HepG2 (cell line): ENCODE measurements around the gene TSC1. TPM values are rescaled to one million over a fixed set of nuclear protein-coding genes. Genes with fewer than 3 reads are reported as not detected.
A peak's percentile ranks its signal among the peaks of the same experiment; 100 is the strongest.

Experiments
- ATAC-seq: fragments of 200-7000 bp; cut with Tn5 transposase; 3 replicates; pipeline ENCODE4 v1.9.1; 2020; ENCODE audit warnings: mild to moderate bottlenecking, moderate library complexity
- BruUV-seq: library from RNA; stranded (reverse); fragments of 400-500 nt; replicated peaks from 2 replicates; lab custom pipeline; 2021; lab: Mats Ljungman, UMichigan
- CTCF ChIA-PET: fragments of 300-600 bp; formaldehyde crosslinking; extraction: SDS; loops from one replicate; lab custom pipeline; 2021; ENCODE audit warnings: low total read pairs, inconsistent platforms, low intra/inter-chr PET ratio; lab: Yijun Ruan, JAX
- POLR2A ChIA-PET: fragments of 350-600 bp; sonication (Branson Sonifier 250); formaldehyde crosslinking; loops from one replicate; lab custom pipeline; 2020; ENCODE audit warnings: antibody characterized with exemption, inconsistent platforms; lab: Yijun Ruan, JAX
- DNase-seq: peaks from one replicate; pipeline ENCODE4 v3.0.0-alpha.2; 2015; ENCODE audit warnings: low spot score
- FAIRE-seq: peaks from 3 replicates; lab custom pipeline; 2011; peaks lifted over from hg19 to GRCh38; lab: Jason Lieb, UNC
- H2AFZ ChIP-seq: one replicate; pipeline ENCODE4 v1.6.1; 2011; ENCODE audit warnings: low read length, inconsistent platforms
- H3K27ac ChIP-seq: fragments of 300-600 bp; 3 replicates; pipeline ENCODE4 v1.8.0; 2011; ENCODE audit warnings: mixed run types, mild to moderate bottlenecking, mixed read lengths, low read length, inconsistent platforms; ENCODE audit not compliant: insufficient read depth; ENCODE audit errors: extremely low read length
- H3K27me3 ChIP-seq, 2 experiments: fragments of 200-600 bp in 1 of 2; 2 replicates in 1 of 2; 3 replicates in 1 of 2; pipeline versions ENCODE4 v1.6.0 to v1.8.0; 2011; ENCODE audit warnings: low read length in 2 of 2, mild to moderate bottlenecking in 2 of 2, moderate library complexity in 2 of 2, inconsistent platforms in 1 of 2; ENCODE audit not compliant: insufficient read depth in 2 of 2, control insufficient read depth in 1 of 2
- H3K36me3 ChIP-seq, 2 experiments: fragments of 200-600 bp in 1 of 2; replicated peaks in 1 of 2; 2 replicates in 1 of 2; 3 replicates in 1 of 2; pipeline versions ENCODE4 v1.5.1 to v1.8.0; 2011; ENCODE audit warnings: low read length in 2 of 2, inconsistent platforms in 1 of 2; ENCODE audit not compliant: insufficient read depth in 2 of 2, control insufficient read depth in 1 of 2
- H3K4me1 ChIP-seq: 2 replicates; pipeline ENCODE4 v1.5.1; 2012; ENCODE audit warnings: low read length, inconsistent platforms; ENCODE audit not compliant: insufficient read depth
- H3K4me2 ChIP-seq: 2 replicates; pipeline ENCODE4 v1.6.0; 2011; ENCODE audit warnings: low read depth, low read length, inconsistent platforms
- H3K4me3 ChIP-seq, 3 experiments: fragments of 200-600 bp in 1 of 3; sonication (generic), shearing (Covaris generic) in 1 of 3; replicated peaks in 1 of 3; 2 replicates each; pipeline ENCODE4 v1.5.1; 2011 to 2016; ENCODE audit warnings: low read length in 3 of 3, inconsistent platforms in 2 of 3, low read depth in 2 of 3, mild to moderate bottlenecking in 2 of 3, control low read depth in 1 of 3, mixed read lengths in 1 of 3; ENCODE audit not compliant: insufficient read depth in 1 of 3
- H3K79me2 ChIP-seq: one replicate; pipeline ENCODE4 v1.6.1; 2011; ENCODE audit warnings: low read length, inconsistent platforms; ENCODE audit not compliant: insufficient read depth
- H3K9ac ChIP-seq: 2 replicates; pipeline ENCODE4 v1.6.0; 2011; ENCODE audit warnings: mild to moderate bottlenecking, low read depth, low read length, inconsistent platforms; ENCODE audit not compliant: insufficient read depth
- H3K9me3 ChIP-seq: 2 replicates; pipeline ENCODE4 v1.5.1; 2012; ENCODE audit warnings: mild to moderate bottlenecking, low read length
- H4K20me1 ChIP-seq: 2 replicates; pipeline ENCODE4 v1.6.0; 2011; ENCODE audit warnings: inconsistent platforms, mild to moderate bottlenecking, low read length, moderate library complexity; ENCODE audit not compliant: insufficient read depth
- TP53 ChIP-seq: sonication (generic); formaldehyde crosslinking; conservative IDR thresholded peaks from 2 replicates; pipeline ENCODE4 v1.4.0; 2020; ENCODE audit warnings: missing genetic modification reagents
- ZFP1 ChIP-seq: IDR thresholded peaks from 2 replicates; pipeline ENCODE4 v1.6.1; 2016
- ZNF513 ChIP-seq: sonication (generic); formaldehyde crosslinking; conservative IDR thresholded peaks from 2 replicates; pipeline ENCODE4 v1.5.0; 2020; ENCODE audit warnings: missing genetic modification reagents
- ZNF776 ChIP-seq: sonication (generic); formaldehyde crosslinking; IDR thresholded peaks from 2 replicates; pipeline ENCODE4 v1.4.0; 2020; ENCODE audit warnings: mild to moderate bottlenecking, missing genetic modification reagents
- WGBS: methylation state at CpG from one replicate; pipeline ENCODE4 v1.1.6; 2017; ENCODE audit warnings: low lambda C conversion rate; 5-methylcytosine and 5-hydroxymethylcytosine counted together
- in situ Hi-C: cut with HindIII; loops from 2 replicates; pipeline ENCODE4 v1.10.0; 2017; ENCODE audit warnings: low pct_unique_long_range_greater_than_20kb; ENCODE audit not compliant: extremely low pct_ligation_motif_present
- intact Hi-C: fragments of 100-400 bp; cut with micrococcal nuclease; formaldehyde crosslinking; loops from one replicate; pipeline ENCODE4 v1.10.0; 2022; ENCODE audit not compliant: unreplicated experiment
- polyA plus RNA-seq, 8 experiments: library from polyadenylated mRNA; depleted of rRNA in 3 of 8; stranded (reverse) in 7 of 8; unstranded in 1 of 8; fragments of >200 nt; fragmentation: Illumina TruSeq in 4 of 8; extraction: Trizol in 4 of 8; gene quantifications; 2 replicates each; pipeline versions ENCODE4 v1.2.1 to v1.2.3, GENCODE V29; 2011 to 2016; ENCODE audit warnings: low read depth in 4 of 8, missing spikeins in 1 of 8, mixed read lengths in 1 of 8; ENCODE audit not compliant: insufficient read depth in 1 of 8
- total RNA-seq, 5 experiments: library from RNA; depleted of rRNA; stranded (reverse); fragments of >200 nt; fragmentation: Illumina TruSeq; extraction: Trizol; gene quantifications; 2 replicates each; pipeline ENCODE4 v1.2.3, GENCODE V29; 2016; ENCODE audit warnings: low read depth in 1 of 5
- TF ChIP-seq, protein P1 (sequence below): IDR thresholded peaks from 2 replicates; pipeline ENCODE4 v1.6.1; 2018; ENCODE audit warnings: missing genetic modification reagents

The TSC1 gene
- total and polyA plus RNA-seq, 2 of the 13 experiments (the other 11 are each of a cell fraction or from before 2014, with no cell fraction given) = 31.6 to 66.1 TPM

DNA sequence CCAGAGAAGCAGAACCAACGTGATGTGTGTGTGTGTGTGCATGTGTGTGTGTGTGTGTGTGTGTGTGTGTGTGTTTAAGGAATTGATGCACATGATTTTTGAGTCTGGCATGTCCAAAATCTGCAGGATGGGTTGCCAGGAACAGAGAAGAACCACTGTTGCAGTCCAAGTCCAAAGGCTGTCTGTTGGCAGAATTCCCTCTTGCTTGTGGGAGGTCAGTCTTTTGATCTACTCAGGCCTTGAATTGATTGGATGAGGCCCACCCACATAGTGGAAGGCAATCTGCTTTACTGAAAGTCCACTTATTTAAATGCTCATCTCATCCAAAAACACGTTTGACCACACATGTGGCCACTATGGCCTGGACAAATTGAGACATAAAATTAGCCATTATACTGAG lies 11.4 kb upstream of the TSC1 start:
- BruUV-seq = no TSS peak
- FAIRE-seq = no peak
- no peak overlapping the region for H3K4me2 ChIP-seq
- H3K4me1 ChIP-seq = no peaks in the 10 kb centered on the region
- in situ Hi-C loops = no loop called here
- 2% methylated on average over 2 of the region's 2 CpGs for WGBS
- ATAC-seq = no peak
- H4K20me1 ChIP-seq = no peaks in the 10 kb centered on the region
- peaks cover 0 to 3% of the 10 kb centered on the region in 2 experiments; a peak in 3 of 5 replicates for H3K27me3 ChIP-seq
- H3K27ac ChIP-seq = no peak overlapping the region
- H3K9ac ChIP-seq = no peak overlapping the region
- H2AFZ ChIP-seq = no peak overlapping the region
- no peaks in the 10 kb centered on the region for H3K36me3 ChIP-seq
- H3K4me3 ChIP-seq = no peak overlapping the region
- ChIA-PET CTCF (no interaction called here), POLR2A (no interaction called here)
- peaks cover 12% of the 10 kb centered on the region; the same call in 1 of the 2 replicates for H3K9me3 ChIP-seq
- TF ChIP-seq ZNF776 (CRISPR knock-in tag) (no peak), TP53 (CRISPR knock-in tag) (no peak)
- TF ChIP-seq, protein P1, sequence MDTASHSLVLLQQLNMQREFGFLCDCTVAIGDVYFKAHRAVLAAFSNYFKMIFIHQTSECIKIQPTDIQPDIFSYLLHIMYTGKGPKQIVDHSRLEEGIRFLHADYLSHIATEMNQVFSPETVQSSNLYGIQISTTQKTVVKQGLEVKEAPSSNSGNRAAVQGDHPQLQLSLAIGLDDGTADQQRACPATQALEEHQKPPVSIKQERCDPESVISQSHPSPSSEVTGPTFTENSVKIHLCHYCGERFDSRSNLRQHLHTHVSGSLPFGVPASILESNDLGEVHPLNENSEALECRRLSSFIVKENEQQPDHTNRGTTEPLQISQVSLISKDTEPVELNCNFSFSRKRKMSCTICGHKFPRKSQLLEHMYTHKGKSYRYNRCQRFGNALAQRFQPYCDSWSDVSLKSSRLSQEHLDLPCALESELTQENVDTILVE (CRISPR knock-in tag) = no peak
- H3K79me2 ChIP-seq = no peaks in the 10 kb centered on the region
- intact Hi-C loops = no loop called here
- no peak for DNase-seq

DNA sequence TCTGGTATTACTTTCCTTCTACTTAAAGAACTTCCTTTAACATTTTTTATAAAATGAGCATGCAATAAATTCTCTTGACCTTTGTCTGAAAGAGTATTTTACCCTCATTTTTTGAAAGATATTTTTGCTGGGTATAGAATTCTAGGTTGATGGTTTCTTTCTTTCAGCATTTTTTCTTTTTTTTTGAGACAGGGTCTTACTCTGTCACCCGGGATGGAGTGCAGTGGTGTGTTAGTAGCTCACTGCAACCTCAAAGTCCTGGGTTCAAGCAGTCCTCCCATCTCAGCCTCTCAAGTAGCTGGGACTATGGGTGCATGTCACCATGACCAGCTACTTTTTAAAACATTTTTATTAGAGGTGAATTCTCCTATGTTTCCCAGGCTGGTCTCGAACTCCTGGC lies 10.7 kb upstream of the TSC1 start:
- intact Hi-C loops (no loop called here), in situ Hi-C loops (no loop called here)
- Histone ChIP-seq H4K20me1 (no peaks in the 10 kb centered on the region), H3K9ac (no peak overlapping the region), H3K27ac (no peak overlapping the region), H3K79me2 (no peaks in the 10 kb centered on the region), H3K27me3 (peaks cover 0 to under 1% of the 10 kb centered on the region in 2 experiments; a peak in 3 of 5 replicates), H3K4me1 (no peaks in the 10 kb centered on the region), H3K4me2 (no peak overlapping the region), H3K36me3 (no peaks in the 10 kb centered on the region), H3K4me3 (no peak overlapping the region), H3K9me3 (peaks cover 12% of the 10 kb centered on the region; the same call in 1 of the 2 replicates), H2AFZ (no peak overlapping the region)
- FAIRE-seq = no peak
- ChIA-PET POLR2A (no interaction called here), CTCF (no interaction called here)
- no TSS peak for BruUV-seq
- 5% methylated on average over 2 of the region's 2 CpGs for WGBS
- no peak for DNase-seq
- ATAC-seq = no peak
- TF ChIP-seq ZNF513 = no peak
- peak; percentile 89; the same call in 1 of the 2 replicates for TF ChIP-seq ZFP1 (CRISPR knock-in tag)
